HG02798 (cell line): ENCODE measurements around the gene PCYOX1L.

Experiments used
- ATAC-seq: cut with Tn5 transposase; IDR thresholded peaks from one replicate; pipeline ENCODE4 v1.9.1; 2021; ENCODE audit warnings: mild to moderate bottlenecking; ENCODE audit not compliant: unreplicated experiment, poor library complexity

Gene PCYOX1L

DNA sequence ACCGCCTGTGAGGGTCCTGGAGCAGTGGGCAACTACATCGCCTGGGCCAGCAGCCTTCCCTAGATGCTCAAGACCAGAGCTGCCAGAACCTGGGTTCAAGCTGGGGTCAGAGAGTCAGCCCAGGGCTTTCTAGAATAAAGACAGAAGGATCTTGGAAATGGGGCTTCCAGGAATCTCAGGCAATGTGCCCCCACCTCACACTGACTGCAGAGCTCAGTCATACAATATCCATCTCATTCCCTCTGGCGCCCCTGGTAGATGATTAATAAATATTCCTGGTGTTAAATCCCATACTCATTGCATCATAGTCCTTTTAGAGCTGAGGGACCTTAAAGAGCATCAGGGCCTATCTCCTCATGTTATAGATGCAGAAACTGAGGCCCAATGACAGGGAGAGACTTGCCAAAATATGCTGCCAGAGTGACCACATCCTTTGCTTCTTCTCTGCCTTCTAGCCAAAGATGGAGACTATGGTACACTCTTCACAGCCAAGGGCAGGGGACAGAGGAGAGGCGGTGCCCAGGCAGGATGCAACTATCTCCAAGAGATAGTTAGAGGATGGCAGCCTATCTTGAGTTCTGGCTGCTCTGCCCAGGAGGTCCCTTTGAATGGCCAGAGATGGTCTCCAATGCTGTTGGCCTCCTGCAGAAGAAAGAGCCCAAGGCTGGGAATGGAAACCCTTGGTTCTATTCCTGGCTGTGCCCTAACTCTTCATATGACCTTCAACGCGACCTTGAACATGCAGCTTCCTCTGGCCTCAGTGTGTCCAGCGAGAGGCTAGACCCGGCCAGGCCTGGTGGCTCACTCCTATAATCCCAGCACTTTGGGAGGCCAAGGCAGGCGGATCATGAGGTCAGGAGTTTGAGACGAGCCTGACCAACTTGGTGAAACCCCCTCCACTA, 57.5 kb downstream of the PCYOX1L start:
- no peak for ATAC-seq

DNA sequence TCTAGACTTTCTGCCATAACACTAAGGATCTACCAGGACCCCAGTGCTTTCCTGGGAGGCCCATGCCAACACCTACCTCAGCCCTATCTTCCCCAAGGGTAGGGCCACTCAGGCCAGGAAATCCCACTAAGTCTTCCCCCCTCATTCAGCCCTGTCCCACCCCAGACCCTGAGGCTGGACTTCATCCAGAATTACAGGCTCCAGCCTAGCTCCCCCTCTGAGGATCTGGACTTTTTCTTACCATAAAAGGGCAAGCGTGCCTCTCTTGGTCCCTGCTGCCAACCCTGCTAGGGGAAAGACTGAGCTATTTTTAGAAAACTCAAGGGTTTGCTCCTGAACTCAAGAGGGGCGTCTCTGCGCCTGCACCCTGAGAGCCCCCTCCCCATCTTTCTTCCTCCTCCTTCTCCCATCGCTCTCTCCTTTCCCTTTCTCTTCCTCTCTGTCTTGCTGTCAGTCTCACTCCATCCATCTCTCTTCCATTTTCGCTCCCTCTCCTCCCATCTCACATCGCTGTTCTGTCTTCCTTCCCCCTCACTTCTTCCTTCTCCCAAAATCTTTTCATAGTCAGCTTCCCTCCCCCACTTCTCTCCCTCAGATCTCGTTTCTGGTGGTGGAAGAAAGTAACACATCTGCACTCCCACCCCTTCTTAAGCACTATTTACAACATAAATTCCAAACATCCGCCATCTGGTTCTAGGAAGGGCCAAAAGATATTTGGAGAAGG, 59.3 kb downstream of the PCYOX1L start:
- ATAC-seq, result no peak

DNA sequence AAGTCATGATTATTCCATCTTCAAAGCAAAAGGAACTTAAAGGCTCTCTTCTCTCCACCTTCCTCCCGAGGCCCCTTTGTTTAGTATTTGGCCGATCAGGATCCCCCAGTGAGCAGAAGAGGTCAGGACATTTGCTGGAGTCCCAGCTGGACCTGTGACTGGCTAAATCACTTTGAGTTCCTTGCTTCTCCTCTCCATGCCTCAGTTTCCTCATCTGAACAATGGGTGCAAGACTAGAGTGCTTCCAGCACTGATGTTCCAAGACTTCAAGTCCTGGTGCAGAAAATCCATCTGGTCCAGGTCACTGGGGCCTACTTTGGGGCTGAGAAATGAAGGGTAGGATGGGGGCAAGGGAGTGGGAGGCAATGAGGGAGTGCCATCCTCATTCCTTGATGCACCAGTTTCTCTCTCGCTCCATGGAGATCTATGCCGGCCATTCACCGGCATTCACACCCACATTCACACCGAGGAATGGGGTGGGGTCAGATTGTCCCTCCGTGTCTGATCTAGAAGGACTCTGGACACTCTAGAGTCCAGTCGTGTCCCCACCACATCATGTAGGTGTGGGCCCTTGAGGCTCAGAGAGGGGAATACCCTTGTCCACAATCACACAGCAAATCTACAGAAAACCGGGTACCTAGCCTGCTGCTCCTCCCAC, 60.0 kb downstream of the PCYOX1L start:
- no peak for ATAC-seq

DNA sequence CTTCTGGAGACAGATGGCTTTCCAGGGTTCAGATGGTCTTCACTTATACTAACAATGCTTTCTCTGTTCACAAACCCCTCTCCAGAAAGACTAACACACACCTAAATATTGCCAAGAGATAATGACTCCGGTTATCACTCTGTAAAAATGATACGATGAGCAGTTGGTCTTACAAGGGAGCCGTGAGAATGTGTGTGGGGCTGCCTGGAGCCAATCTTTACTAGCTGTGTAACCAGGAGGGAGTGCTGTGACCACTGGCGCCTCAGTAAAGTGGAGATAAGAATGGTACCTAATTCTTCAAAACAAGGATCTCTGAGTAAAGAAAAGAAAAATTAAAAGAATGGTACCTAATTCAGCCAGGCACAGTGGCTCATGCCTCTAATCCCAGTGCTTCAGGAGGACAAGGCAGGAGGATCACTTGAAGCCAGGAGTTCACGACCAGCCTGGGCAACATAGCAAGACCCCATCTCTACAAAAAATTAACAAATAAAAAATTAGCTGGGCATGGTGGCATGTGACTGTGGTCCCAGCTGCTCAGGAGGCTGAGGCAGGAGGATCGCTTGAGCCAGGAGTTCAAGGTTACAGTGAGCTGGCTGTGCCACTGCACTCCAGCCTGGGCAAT, 61.2 kb downstream of the PCYOX1L start:
- no peak for ATAC-seq
